ENCODE results near the gene LRRC45.

- TF ChIP-seq POLR2AphosphoS5 (IDR thresholded peaks at IDR 0.05; ENCODE audit: borderline replicate concordance, low read depth, low read length), result no peak
- TF ChIP-seq EZH2 (IDR thresholded peaks at IDR 0.05), result no peak
- no peak for TF ChIP-seq FOXP2 (optimal IDR thresholded peaks at IDR 0.05; ENCODE audit: control extremely low read depth, extremely low read length, insufficient read depth)
These were observed 5.9 kb downstream of the LRRC45 start for GRCh38 chr17:82028966-82029365.

All from SK-N-MC (cell line).